Nucleus accumbens (tissue), 56 donors: ENCODE results near the gene AKIRIN1.
"Not testable (repeated sequence)": the region's sequence is repeated elsewhere in the genome, so short reads cannot be mapped to it uniquely, and the experiment has no call there.

Experiments used
- DNase-seq, 56 donors: peaks; one replicate each; lab custom pipeline; 2025; lab: John Stamatoyannopoulos, UW

The AKIRIN1 gene

GRCh38 chr1:39036678-39037077 is 45.6 kb downstream of the AKIRIN1 start:
- DNase-seq: no peak

GRCh38 chr1:39043513-39043912 is 52.4 kb downstream of the AKIRIN1 start:
- DNase-seq: no peak

- no peak for DNase-seq
Observed at GRCh38 chr1:39044762-39045161, 53.7 kb downstream of the AKIRIN1 start.

- no peak for DNase-seq
Observed at GRCh38 chr1:39045231-39045630, 54.2 kb downstream of the AKIRIN1 start.

GRCh38 chr1:39046613-39047210 is 55.6 kb downstream of the AKIRIN1 start:
- DNase-seq: no peak

GRCh38 chr1:39047374-39048229 is 56.5 kb downstream of the AKIRIN1 start:
- DNase-seq: peak in 3 of 56 donors; percentile 6 to 19 (median 8)

GRCh38 chr1:39048745-39049370 is 57.8 kb downstream of the AKIRIN1 start:
- DNase-seq: no peak

- no peak for DNase-seq
Observed at GRCh38 chr1:39050001-39050400, 58.9 kb downstream of the AKIRIN1 start.

GRCh38 chr1:39051193-39051850 is 60.2 kb downstream of the AKIRIN1 start:
- not testable (repeated sequence) for DNase-seq

GRCh38 chr1:39051956-39052355 is 60.9 kb downstream of the AKIRIN1 start:
- no peak for DNase-seq

GRCh38 chr1:39055213-39055710 is 64.2 kb downstream of the AKIRIN1 start:
- DNase-seq: not testable (repeated sequence)
